Measurements from ENCODE around the gene CCDC152.

CCDC152 gene

GRCh38 chr5:42826757-42827515 is 70.3 kb downstream of the CCDC152 start:
- Histone ChIP-seq H3K4ac (ENCODE audit: low read length) (no peak overlapping the region), H2AK5ac (ENCODE audit: low read depth, low read length) (no peak overlapping the region), H3K23ac (ENCODE audit: low read depth, low read length, poor library complexity) (no peak overlapping the region), H4K8ac (ENCODE audit: low read depth, low read length) (no peak overlapping the region), H3K27ac (replicated peaks; ENCODE audit: low read length) (no peak overlapping the region), H2BK15ac (ENCODE audit: low read length) (no peak overlapping the region), H3K9me3 (replicated peaks in 1 of 2; ENCODE audit: control insufficient read depth in 2 of 2, insufficient read depth in 1 of 2, low read depth in 1 of 2, low read length in 2 of 2) (no peaks in the 10 kb centered on the region), H3K4me3 (ENCODE audit: low read length in 2 of 2) (no peak overlapping the region), H2BK120ac (ENCODE audit: low read depth, low read length) (no peak overlapping the region), H3K4me1 (ENCODE audit: control insufficient read depth in 2 of 2, insufficient read depth in 1 of 2, low read depth in 1 of 2, low read length in 2 of 2) (no peaks in the 10 kb centered on the region), H3K79me1 (ENCODE audit: low read depth, low read length) (no peaks in the 10 kb centered on the region), H2BK12ac (ENCODE audit: low read length) (no peak overlapping the region), H4K91ac (ENCODE audit: low read depth, low read length, poor library complexity) (no peak overlapping the region), H2AFZ (ENCODE audit: low read length) (no peak overlapping the region), H3K4me2 (ENCODE audit: insufficient read depth, low read length, poor library complexity, severe bottlenecking) (no peak overlapping the region), H3K9ac (ENCODE audit: low read depth, low read length, poor library complexity) (no peak overlapping the region), H3K27me3 (ENCODE audit: control insufficient read depth in 3 of 3, insufficient read depth in 3 of 3, low read depth in 1 of 3, low read length in 3 of 3) (no peaks in the 10 kb centered on the region), H2BK5ac (ENCODE audit: low read length) (no peak overlapping the region), H3K18ac (ENCODE audit: low read length) (no peak overlapping the region), H3K14ac (ENCODE audit: low read length) (no peak overlapping the region), H3K36me3 (replicated peaks in 1 of 2; ENCODE audit: control insufficient read depth in 2 of 2, insufficient read depth in 2 of 2, low read length in 2 of 2) (no peaks in the 10 kb centered on the region)
- no CpG with 5 or more reads among the region's 2 CpGs for WGBS, 2 donors (ENCODE audit: extremely low coverage in 2 of 2, insufficient read length in 2 of 2, insufficient replicate concordance in 1 of 2)
- DNase-seq (ENCODE audit: low spot score), result no peak

GRCh38 chr5:42828671-42829070 is 72.1 kb downstream of the CCDC152 start:
- H3K18ac ChIP-seq (ENCODE audit: low read length), result no peak overlapping the region
- no peaks in the 10 kb centered on the region for H3K9me3 ChIP-seq (replicated peaks in 1 of 2; ENCODE audit: control insufficient read depth in 2 of 2, insufficient read depth in 1 of 2, low read depth in 1 of 2, low read length in 2 of 2)
- H3K23ac ChIP-seq (ENCODE audit: low read depth, low read length, poor library complexity), result no peak overlapping the region
- no peaks in the 10 kb centered on the region for H3K27me3 ChIP-seq (ENCODE audit: control insufficient read depth in 3 of 3, insufficient read depth in 3 of 3, low read depth in 1 of 3, low read length in 3 of 3)
- H4K91ac ChIP-seq (ENCODE audit: low read depth, low read length, poor library complexity), result no peak overlapping the region
- H3K14ac ChIP-seq (ENCODE audit: low read length), result no peak overlapping the region
- H3K4me2 ChIP-seq (ENCODE audit: insufficient read depth, low read length, poor library complexity, severe bottlenecking), result no peak overlapping the region
- H3K4ac ChIP-seq (ENCODE audit: low read length), result no peak overlapping the region
- no peak overlapping the region for H2BK15ac ChIP-seq (ENCODE audit: low read length)
- WGBS, 2 donors (ENCODE audit: extremely low coverage in 2 of 2, insufficient read length in 2 of 2, insufficient replicate concordance in 1 of 2), result no CpG with 5 or more reads among the region's 2 CpGs
- no peaks in the 10 kb centered on the region for H3K36me3 ChIP-seq (replicated peaks in 1 of 2; ENCODE audit: control insufficient read depth in 2 of 2, insufficient read depth in 2 of 2, low read length in 2 of 2)
- no peak overlapping the region for H3K27ac ChIP-seq (replicated peaks; ENCODE audit: low read length)
- H2BK120ac ChIP-seq (ENCODE audit: low read depth, low read length), result no peak overlapping the region
- H2BK5ac ChIP-seq (ENCODE audit: low read length), result no peak overlapping the region
- H3K79me1 ChIP-seq (ENCODE audit: low read depth, low read length), result no peaks in the 10 kb centered on the region
- no peak overlapping the region for H2AFZ ChIP-seq (ENCODE audit: low read length)
- H3K4me3 ChIP-seq (ENCODE audit: low read length in 2 of 2), result no peak overlapping the region
- no peak overlapping the region for H2AK5ac ChIP-seq (ENCODE audit: low read depth, low read length)
- DNase-seq (ENCODE audit: low spot score), result no peak
- H2BK12ac ChIP-seq (ENCODE audit: low read length), result no peak overlapping the region
- no peak overlapping the region for H4K8ac ChIP-seq (ENCODE audit: low read depth, low read length)
- no peak overlapping the region for H3K9ac ChIP-seq (ENCODE audit: low read depth, low read length, poor library complexity)
- H3K4me1 ChIP-seq (ENCODE audit: control insufficient read depth in 2 of 2, insufficient read depth in 1 of 2, low read depth in 1 of 2, low read length in 2 of 2), result no peaks in the 10 kb centered on the region

- DNase-seq (ENCODE audit: low spot score), result no peak
- Histone ChIP-seq H2BK5ac (ENCODE audit: low read length) (no peak overlapping the region), H3K4me1 (ENCODE audit: control insufficient read depth in 2 of 2, insufficient read depth in 1 of 2, low read depth in 1 of 2, low read length in 2 of 2) (no peaks in the 10 kb centered on the region), H3K79me1 (ENCODE audit: low read depth, low read length) (no peaks in the 10 kb centered on the region), H3K27me3 (ENCODE audit: control insufficient read depth in 3 of 3, insufficient read depth in 3 of 3, low read depth in 1 of 3, low read length in 3 of 3) (no peaks in the 10 kb centered on the region), H3K4me2 (ENCODE audit: insufficient read depth, low read length, poor library complexity, severe bottlenecking) (no peak overlapping the region), H3K4me3 (ENCODE audit: low read length in 2 of 2) (no peak overlapping the region), H2BK15ac (ENCODE audit: low read length) (no peak overlapping the region), H3K9ac (ENCODE audit: low read depth, low read length, poor library complexity) (no peak overlapping the region), H3K4ac (ENCODE audit: low read length) (no peak overlapping the region), H2BK12ac (ENCODE audit: low read length) (no peak overlapping the region), H3K27ac (replicated peaks; ENCODE audit: low read length) (no peak overlapping the region), H4K8ac (ENCODE audit: low read depth, low read length) (no peak overlapping the region), H3K36me3 (replicated peaks in 1 of 2; ENCODE audit: control insufficient read depth in 2 of 2, insufficient read depth in 2 of 2, low read length in 2 of 2) (no peaks in the 10 kb centered on the region), H2AK5ac (ENCODE audit: low read depth, low read length) (no peak overlapping the region), H3K18ac (ENCODE audit: low read length) (no peak overlapping the region), H3K23ac (ENCODE audit: low read depth, low read length, poor library complexity) (no peak overlapping the region), H3K14ac (ENCODE audit: low read length) (no peak overlapping the region), H4K91ac (ENCODE audit: low read depth, low read length, poor library complexity) (no peak overlapping the region), H3K9me3 (replicated peaks in 1 of 2; ENCODE audit: control insufficient read depth in 2 of 2, insufficient read depth in 1 of 2, low read depth in 1 of 2, low read length in 2 of 2) (no peaks in the 10 kb centered on the region), H2BK120ac (ENCODE audit: low read depth, low read length) (no peak overlapping the region), H2AFZ (ENCODE audit: low read length) (no peak overlapping the region)
- WGBS, 2 donors (ENCODE audit: extremely low coverage in 2 of 2, insufficient read length in 2 of 2, insufficient replicate concordance in 1 of 2), result no CpG with 5 or more reads among the region's 2 CpGs
Measured at GRCh38 chr5:42830924-42831323, 74.3 kb downstream of the CCDC152 start.

- no CpG with 5 or more reads among the region's 5 CpGs for WGBS, 2 donors (ENCODE audit: extremely low coverage in 2 of 2, insufficient read length in 2 of 2, insufficient replicate concordance in 1 of 2)
- H3K14ac ChIP-seq (ENCODE audit: low read length), result no peak overlapping the region
- H2BK120ac ChIP-seq (ENCODE audit: low read depth, low read length), result no peak overlapping the region
- H3K9me3 ChIP-seq (replicated peaks in 1 of 2; ENCODE audit: control insufficient read depth in 2 of 2, insufficient read depth in 1 of 2, low read depth in 1 of 2, low read length in 2 of 2), result peaks cover 0 to 2% of the 10 kb centered on the region in 2 donors
- no peak overlapping the region for H2AK5ac ChIP-seq (ENCODE audit: low read depth, low read length)
- no peak overlapping the region for H3K4me3 ChIP-seq (ENCODE audit: low read length in 2 of 2)
- H2BK15ac ChIP-seq (ENCODE audit: low read length), result no peak overlapping the region
- H2BK5ac ChIP-seq (ENCODE audit: low read length), result no peak overlapping the region
- H3K4me1 ChIP-seq (ENCODE audit: control insufficient read depth in 2 of 2, insufficient read depth in 1 of 2, low read depth in 1 of 2, low read length in 2 of 2), result no peaks in the 10 kb centered on the region
- no peak overlapping the region for H3K27ac ChIP-seq (replicated peaks; ENCODE audit: low read length)
- no peaks in the 10 kb centered on the region for H3K36me3 ChIP-seq (replicated peaks in 1 of 2; ENCODE audit: control insufficient read depth in 2 of 2, insufficient read depth in 2 of 2, low read length in 2 of 2)
- no peak overlapping the region for H4K91ac ChIP-seq (ENCODE audit: low read depth, low read length, poor library complexity)
- no peak overlapping the region for H2AFZ ChIP-seq (ENCODE audit: low read length)
- no peaks in the 10 kb centered on the region for H3K79me1 ChIP-seq (ENCODE audit: low read depth, low read length)
- no peak overlapping the region for H4K8ac ChIP-seq (ENCODE audit: low read depth, low read length)
- no peak overlapping the region for H3K4me2 ChIP-seq (ENCODE audit: insufficient read depth, low read length, poor library complexity, severe bottlenecking)
- no peak for DNase-seq (ENCODE audit: low spot score)
- H3K27me3 ChIP-seq (ENCODE audit: control insufficient read depth in 3 of 3, insufficient read depth in 3 of 3, low read depth in 1 of 3, low read length in 3 of 3), result no peaks in the 10 kb centered on the region
- H3K18ac ChIP-seq (ENCODE audit: low read length), result no peak overlapping the region
- H3K4ac ChIP-seq (ENCODE audit: low read length), result no peak overlapping the region
- no peak overlapping the region for H3K9ac ChIP-seq (ENCODE audit: low read depth, low read length, poor library complexity)
- H3K23ac ChIP-seq (ENCODE audit: low read depth, low read length, poor library complexity), result no peak overlapping the region
- H2BK12ac ChIP-seq (ENCODE audit: low read length), result no peak overlapping the region
Measured at GRCh38 chr5:42832060-42832459, 75.4 kb downstream of the CCDC152 start.
